IPS DF 19.7 (cell line): ENCODE results near the gene CRB1.

Source experiments
- DNase-seq: peaks from one replicate; pipeline ENCODE4 v3.0.0-alpha.2; 2013; ENCODE audit warnings: low read depth, low spot score

The CRB1 gene

DNA sequence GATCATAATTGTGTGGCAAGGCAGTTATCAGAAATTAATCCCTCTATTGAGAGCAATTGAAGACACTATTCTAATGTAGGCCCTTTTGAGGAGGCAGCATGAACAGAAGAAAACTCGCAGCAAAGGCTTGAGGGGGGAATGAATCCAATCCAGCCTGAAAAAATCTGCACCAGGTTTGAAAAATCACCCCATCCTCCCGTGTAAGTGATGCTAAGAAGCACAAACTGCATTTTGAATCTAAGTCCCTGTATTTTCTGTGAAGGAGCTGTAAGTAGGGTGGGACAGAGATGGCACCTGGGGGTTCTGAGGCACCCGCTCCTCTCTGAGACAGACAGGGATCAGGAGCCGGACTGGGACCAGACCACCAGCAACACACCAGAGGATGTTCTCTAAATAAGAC, at the start of gene CRB1:
Gene CRB1 (plus strand): TSS at position 241 of the 400 bp plus-strand sequence. CDS start 161 bp downstream, outside the sequence.
- no peak for DNase-seq

DNA sequence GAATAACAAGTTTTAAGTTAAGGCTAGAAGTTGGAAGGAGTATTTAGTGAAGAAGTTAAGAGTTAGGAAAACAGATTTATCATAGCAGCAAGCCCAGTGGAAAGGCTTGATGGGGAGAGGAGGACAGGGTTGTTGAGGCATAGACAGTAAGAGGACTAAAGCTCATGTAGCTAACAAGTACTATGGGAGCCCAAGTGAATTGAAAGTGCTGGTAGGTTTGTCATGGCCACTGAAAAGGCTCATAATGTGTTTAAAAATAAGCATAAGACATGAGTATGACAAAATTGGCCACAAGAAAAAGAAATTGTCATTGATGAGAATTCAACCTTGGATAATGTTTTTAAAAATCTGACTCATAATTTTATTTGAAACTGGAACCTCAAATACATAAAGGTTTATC, 49.2 kb upstream of the CRB1 start:
- no peak for DNase-seq

DNA sequence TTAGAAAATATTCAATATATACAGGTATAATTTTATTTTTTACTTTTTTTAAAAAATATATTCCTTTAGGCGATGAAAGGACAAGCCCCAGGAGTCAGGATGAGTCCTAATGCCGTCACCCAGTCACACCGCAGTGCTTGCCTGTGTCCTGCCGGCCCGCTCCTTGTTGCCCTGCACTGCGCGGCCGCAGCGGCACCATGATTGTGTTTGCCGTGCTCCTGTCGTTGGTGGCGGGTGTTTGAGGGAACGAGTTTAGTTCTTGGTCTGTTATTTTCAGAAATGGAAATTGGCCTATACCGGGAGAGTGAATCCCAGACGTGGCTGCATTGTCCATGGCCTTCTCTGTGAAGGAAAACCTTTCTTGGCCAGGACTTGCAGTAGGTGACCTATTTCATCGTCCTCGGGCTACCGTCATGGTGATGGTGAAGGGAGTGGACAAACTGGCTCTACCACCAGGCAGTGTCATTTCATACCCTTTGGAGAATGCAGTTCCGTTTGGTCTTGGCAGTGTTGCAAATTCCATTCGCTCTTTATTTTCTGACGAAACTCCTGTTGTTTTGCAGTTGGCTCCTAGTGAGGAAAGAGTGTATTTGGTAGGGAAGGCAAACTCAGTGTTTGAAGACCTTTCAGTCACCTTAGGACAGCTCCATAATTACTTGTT, 45.9 kb upstream of the CRB1 start:
- no peak for DNase-seq

DNA sequence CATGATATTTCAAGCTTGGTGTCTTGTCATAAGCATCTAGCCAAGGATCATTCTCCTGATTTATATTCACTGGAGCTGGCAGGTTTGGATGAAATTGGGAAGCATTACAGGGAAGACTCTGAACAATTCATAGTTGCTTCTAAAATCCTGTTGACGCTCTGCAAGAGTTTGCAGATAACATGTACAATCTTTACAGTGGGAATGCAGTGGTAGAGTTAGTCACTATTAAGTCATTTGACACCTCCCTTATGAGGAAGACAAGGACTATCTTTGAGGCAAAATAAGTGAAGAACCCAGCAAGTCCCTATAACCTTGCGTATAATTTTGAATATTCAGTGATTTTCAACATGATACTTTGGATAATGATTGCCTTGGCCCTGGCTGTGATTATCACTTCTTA, 45.3 kb upstream of the CRB1 start:
- no peak for DNase-seq

DNA sequence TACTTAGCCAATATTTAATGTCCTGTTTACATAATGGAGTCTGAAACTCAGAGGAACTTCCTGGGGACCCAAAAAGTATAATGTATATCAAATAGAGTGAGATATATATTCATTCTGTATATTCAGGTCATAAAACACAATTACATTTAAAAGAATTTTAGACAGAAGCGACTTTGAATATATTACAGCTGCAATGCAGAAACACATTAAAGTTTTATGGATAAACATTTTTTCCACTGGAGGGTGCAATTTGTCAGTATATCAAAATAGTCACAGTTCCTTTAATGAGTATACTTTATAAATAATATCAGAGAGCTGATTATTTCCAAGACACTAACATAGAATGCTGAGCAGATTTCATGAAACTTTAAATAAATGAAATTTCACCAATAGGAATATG, 43.9 kb upstream of the CRB1 start:
- DNase-seq: no peak

DNA sequence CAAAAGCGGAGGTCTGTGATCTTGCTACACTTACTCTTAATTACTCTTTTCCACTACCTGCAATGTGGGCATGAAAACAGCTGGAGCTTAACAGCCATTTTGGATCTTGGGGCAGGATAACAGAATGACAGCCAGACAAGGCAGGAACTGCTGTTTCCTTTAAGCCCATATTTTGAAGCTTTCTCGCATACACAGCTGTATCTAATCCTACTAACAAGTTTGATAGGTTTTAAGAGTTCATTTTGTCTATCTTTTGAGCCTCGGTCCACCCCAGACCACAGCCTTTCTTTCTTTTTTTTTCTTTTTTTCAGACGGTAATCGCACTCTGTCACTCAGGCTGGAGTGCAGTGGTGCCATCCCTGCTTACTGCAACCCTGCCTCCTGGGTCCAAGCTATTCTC, 42.4 kb upstream of the CRB1 start:
- DNase-seq: no peak

DNA sequence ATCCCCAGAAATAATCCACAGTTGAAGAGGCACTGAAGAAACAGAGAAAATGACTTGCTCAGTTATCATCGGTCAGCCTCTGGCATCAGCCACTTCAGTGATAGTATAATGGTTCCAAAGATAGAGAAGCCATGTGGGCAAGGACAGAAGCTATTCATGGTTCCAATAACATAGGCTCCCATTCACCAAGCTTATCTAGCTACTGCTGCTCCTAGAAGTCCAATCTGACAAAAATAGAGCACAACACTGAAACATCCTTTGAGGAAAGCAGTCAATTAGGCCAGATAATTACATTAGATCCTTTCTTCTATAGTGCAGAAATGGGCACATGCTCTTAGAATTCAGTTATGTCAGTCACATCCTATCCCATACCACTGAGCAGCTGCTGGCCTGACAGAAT, 33.5 kb upstream of the CRB1 start:
- DNase-seq: no peak

DNA sequence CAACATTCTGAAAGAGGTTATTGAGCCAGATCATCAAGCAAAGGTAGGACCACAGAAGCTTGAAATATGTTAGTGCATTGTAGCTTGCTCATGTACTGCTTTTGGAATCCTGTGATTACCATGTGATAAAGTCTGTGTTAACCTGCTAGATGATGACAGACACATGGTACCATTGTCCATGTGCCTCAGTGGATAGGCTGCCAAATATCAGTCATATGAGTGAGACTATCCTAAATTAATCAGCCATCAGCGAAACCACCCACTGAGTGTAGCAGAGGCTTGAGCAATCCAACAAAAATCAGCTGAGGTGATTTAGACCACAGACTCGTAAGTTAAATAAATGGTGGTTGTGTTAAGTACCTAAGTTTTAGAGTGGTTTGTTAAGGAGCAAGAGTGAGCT, 32.7 kb upstream of the CRB1 start:
- DNase-seq: no peak

DNA sequence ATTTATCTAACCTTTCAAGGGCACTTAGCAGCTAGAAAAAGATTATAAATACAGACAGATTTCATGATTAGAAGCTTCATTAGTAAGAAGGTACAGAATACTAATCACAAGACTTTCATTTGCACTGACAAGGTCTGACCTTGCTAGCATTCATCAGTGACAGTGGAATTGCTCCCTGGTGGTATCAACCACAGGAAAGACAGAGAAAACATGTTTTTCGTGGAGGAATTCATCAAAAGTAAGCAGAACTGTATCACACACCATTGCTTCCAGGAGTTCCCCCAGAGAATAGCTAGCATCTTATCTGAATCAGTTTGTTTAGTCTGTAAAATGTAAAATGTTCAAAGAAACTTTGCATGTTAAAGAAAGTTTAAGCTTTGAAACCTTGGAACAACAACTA, 20.6 kb upstream of the CRB1 start:
- no peak for DNase-seq

DNA sequence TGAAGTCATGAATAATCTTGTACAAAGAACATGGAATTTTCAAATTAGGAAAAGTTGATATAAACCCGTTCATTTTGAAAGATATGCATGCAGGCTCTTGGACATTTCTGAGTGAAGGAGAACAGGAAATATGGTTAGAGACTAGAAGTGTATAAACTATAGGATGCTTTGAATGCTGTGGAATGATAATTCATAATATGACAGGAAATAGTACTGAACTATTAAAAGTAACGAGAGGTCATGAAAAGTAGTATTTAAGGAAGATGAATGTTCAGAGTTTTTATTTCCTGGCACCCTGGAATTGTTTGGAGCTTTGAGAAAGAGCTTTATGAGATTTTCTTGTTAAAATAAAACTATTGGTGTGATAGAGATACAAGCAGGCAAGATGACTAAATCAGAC, 18.7 kb upstream of the CRB1 start:
- no peak for DNase-seq

DNA sequence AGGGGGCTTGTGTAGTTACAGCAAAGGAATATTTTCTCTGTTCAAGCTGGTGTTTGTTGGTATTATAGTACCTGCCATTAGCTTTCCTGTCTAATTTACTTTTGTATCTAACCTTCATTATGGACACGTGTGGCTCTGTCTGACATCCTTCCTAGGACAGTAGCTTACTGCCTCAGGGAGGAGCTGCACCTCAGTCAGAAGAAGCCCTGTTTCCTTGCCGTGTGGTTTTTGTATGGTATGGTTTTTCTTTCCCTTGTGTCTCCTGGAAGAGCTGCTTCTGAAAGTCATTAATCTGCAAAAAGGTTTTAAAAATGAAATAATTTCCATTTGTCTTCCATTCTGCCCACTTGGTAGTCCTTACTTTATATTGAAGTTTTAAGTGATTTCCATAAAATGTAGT, 17.4 kb upstream of the CRB1 start:
- DNase-seq: no peak

DNA sequence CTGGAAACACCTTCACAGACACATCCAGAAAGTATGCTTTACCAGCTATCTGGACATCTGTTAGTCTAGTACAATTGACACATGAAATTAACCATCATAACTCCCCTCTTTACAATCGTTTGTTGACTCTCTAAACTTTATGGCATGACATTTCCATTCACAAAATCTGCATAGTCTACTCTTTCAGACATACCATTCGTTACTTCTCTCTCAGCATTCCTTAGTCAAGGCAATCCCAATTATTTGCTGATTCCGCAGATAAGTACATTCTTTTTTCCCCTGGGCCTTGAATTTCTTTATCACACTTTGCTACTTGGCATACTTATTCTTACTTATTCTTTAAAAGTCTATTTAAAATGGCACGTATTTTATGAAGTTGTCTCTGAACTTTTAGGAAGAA, 15.1 kb upstream of the CRB1 start:
- no peak for DNase-seq

DNA sequence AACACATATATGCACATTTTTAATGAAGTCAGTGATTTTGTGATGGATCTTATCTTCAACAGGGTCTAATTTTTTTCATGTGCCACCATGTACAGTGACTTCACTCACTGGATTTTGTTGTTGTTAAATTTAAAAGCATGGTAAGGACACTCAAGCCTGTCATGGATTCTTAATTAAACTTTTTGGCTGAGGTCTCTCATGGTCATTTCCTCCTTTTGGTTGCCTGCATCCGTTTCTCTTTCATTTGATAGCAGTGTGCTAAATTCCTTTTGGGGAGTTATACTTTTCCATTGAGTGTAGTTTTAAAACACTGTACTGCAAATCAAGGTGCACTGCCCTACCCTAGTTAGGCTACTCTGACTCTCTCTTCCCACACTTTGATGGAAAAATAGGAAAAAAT, 13.2 kb upstream of the CRB1 start:
- no peak for DNase-seq

DNA sequence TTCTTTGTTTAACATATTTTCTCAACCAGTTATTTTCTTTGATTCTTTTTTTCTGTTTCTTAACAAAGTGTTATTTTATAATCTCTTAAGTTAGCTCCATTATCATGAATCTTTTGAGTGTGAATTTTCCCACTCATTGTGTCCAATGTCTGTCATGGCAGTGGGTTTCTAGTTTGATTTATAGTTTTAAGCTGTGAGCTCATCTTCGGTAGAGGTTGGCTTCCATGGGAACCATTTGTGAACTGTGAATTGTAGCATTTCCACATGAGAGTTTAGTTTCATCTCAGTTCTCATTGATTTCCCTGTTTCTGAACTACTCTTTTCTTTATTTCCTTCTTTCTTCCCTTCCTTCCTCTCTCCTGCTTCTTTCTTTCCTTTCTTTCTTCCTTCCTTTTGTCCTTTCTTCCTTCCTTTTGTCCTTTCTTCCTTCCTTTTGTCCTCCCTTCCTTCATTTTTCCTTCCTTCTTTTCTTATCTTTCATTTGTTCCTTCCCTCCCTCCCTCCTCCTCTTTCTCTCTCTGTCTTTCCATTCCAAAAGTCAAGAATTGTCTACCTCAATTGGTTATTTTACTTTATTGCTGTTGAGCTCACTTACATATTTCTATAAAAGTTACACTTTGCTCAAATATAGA, 3.0 kb upstream of the CRB1 start:
- no peak for DNase-seq

DNA sequence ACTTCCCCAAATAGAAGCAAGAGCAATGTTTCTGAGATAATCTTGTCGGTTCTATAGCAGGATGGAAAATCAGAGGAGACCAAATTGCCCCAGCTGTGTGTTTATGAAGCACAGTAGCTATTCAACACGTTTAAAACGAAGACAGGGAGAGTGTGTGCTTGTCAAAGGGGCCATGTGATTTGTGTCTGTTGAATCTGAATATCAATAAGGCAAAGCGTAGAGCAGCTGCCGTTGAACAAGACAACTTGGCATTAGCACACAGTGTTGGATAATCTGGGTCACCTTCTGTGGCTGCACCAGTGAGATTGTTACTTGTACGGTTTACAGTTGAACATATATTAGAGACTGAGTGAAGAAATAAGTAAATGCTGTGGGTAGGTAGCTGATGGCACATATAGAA, 1.0 kb downstream of the CRB1 start:
- DNase-seq: no peak

DNA sequence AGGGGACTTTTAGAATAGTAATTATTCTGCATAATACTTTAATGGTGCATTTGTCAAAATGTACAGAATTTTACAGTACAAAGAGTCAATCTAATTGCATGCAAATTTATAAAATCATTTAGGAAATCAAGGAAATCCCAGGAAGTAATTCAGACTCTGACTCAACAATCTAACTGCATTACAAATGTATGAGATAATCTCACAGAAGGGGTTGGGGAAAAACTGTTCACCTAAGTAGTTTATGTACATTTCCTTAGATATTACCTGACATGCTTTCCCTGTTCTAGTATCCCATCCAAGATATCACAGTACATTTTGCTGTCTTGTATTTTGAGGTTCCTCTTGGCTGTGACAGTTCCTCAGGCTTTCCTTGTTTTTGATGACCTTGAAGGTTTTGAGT, 4.7 kb downstream of the CRB1 start:
- DNase-seq: no peak

DNA sequence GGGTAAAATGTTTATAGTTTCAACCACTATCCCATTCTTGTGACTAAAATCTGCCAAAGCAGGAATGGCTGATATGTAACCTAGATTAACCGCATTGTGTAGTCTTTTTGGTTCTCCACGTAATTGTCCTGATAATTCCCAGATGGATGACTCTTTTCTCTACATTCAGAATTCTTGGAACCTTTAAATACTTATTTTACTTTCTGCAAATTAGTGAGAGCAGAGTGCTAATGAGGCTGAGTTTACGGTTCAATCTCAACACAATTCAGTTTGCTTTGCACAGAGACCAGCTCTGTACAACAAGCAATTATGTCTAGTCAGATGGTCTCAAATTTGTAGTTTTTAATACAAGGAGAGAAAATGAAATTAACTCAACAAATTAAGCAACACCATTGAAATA, 9.1 kb downstream of the CRB1 start:
- no peak for DNase-seq

DNA sequence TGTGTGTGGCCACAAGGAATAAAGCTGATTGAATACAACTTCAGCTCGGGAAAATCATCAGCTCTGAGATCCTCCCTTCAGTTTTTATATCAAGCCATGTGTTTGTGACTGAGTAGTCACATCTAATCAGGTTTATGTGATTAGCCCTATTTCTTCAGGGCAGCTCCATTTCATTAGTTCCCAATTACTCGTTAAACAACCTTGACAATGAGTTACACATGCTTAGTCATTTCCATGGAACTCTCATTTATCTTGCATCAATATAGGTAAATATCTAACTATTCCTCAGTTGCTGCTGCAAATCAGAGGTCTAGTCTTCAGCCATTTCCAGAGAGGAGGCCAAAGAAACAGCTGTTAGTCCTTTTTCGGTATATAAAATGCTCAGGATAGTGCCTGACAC, 16.3 kb downstream of the CRB1 start:
- DNase-seq: no peak

DNA sequence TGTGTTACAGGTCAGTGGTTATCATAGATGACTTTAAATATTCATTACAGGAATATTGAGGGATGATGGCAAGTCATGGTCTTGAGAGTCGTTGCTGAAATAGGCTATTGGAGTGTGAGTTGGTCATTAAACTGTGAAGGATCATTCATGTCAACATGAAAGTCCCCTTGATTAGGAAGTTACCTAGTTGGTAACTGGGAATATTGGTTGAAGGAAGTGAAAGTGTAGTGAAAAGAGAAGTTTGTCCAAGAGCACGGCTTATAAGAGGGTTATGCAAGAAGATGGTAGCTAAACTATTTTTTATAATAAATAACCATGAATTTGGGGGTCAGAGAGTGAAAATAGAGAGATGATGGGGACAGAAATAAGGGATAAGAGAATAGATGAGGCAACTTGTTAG, 16.9 kb downstream of the CRB1 start:
- no peak for DNase-seq

DNA sequence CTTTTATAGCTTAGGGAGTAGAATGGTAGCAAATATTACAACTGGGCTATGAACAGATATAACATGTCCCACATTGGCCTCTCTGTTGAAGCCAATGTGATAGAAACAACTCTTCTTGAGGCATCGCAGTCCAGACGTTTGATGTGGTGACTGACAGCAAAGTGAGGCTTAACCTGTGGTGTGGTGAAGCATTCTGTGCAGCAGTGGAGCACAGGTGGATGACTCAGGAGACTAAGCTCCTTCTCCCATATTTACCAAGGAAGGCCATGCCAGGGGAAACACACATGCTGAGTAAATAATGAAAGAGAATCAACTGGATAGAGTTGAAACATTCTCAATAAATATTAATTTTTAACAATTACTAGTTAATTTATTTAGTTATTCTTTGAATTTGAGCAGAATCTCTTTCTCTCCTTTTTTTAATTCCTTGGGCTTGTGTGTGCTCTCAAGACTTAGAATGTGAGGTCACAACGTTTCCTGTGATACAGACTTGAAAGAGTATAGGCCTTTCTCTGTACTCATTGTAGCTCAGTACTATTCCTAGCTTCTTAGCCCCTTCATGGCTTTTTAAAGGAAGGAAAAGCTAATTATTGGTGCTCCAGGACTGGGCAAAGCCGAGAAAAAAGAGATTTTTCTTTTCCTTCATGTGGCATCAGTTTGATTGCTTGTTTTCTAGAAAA, 17.6 kb downstream of the CRB1 start:
- no peak for DNase-seq

DNA sequence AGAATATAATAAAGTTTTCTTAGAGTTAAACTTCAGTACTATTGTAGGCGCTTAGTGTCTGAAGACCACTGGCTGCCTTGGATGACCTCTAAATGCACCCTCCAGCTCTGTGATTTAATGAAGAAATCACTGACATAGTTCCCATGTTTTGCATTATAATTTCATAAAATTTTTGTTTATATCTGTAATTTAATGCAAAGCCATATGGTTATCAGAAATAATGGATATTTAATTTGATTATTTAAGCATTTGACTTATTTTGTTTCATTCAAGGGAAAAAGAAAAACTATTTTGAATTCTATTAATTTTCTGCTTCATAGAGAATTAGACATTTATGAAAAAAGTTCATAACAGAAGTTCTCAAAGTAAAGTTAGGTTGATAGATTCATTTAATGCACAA, 18.6 kb downstream of the CRB1 start:
- DNase-seq: no peak

DNA sequence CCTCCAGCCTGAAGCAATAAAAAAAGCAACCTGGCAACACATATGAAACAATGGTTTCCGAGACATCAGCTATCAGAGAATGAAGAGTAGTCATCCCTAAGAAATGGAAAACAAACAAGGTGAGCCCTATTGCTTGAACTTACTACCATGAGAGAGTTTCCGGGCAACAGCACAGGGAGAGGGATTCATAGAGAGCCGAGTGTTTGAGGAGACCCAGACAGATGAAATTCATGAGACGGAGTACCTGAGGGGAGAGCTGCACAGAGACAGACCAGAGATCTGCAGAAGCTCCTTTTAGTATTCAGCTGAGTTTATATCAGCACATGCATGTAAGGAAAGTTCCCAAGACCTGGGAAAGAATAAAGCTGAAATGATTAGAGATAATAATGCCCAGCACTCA, 19.8 kb downstream of the CRB1 start:
- no peak for DNase-seq

DNA sequence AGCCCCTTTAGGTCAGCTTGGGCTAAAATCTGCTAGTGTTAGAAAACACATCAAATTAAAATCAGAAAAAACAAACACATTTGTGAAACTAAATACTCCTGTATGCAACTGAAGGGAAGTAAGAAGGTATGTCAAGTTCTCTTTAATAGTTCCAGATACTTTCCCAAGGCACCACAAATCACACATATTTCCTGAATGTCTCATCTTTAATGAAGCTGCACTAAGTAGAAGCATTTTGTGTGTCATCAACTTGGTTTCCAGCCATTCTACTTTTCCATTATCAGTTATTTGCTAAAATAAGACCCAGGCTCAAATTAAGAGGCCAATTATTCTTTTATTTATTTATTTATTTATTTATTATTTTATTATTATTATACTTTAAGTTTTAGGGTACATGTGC, 34.7 kb downstream of the CRB1 start:
- DNase-seq: no peak
